OCI-LY3 (cell line): ENCODE data around the gene KCNH2.

Experiments used
- H2AFZ ChIP-seq: fragments of 200-600, 300-600 bp; shearing (Covaris generic); 2 replicates; pipeline ENCODE4 v1.6.0; 2014; ENCODE audit warnings: antibody characterized with exemption, low read depth, low read length
- H3K27ac ChIP-seq: fragments of 200-600, 300-600 bp; sonication (generic); 2 replicates; pipeline ENCODE4 v1.5.1; 2014; ENCODE audit warnings: mild to moderate bottlenecking, low read length, moderate library complexity, mixed read lengths
- H3K27me3 ChIP-seq: fragments of 200-600, 300-600 bp; sonication (generic); 2 replicates; pipeline ENCODE4 v1.6.1; 2014; ENCODE audit warnings: low read depth, low read length, mixed read lengths
- H3K36me3 ChIP-seq: fragments of 200-600, 300-600 bp; sonication (generic); replicated peaks from 2 replicates; pipeline ENCODE3; 2014; ENCODE audit warnings: low read depth, low read length, mixed read lengths
- H3K4me1 ChIP-seq: fragments of 300-600, 200-600 bp; sonication (generic); 2 replicates; pipeline ENCODE4 v1.6.1; 2014; ENCODE audit warnings: low read length, mixed read lengths
- H3K4me2 ChIP-seq: fragments of 200-600, 300-600 bp; sonication (generic); 2 replicates; pipeline ENCODE4 v1.6.1; 2014; ENCODE audit warnings: low read length, mixed read lengths
- H3K4me3 ChIP-seq: fragments of 300-600, 200-600 bp; sonication (generic); 2 replicates; pipeline ENCODE4 v1.5.1; 2014; ENCODE audit warnings: antibody characterized with exemption, mild to moderate bottlenecking, low read length, moderate library complexity
- H3K79me2 ChIP-seq: fragments of 300-600, 200-600 bp; shearing (Covaris generic); 2 replicates; pipeline ENCODE4 v1.6.1; 2014; ENCODE audit warnings: mild to moderate bottlenecking, low read length, mixed read lengths
- H3K9ac ChIP-seq: fragments of 300-600, 200-600 bp; shearing (Covaris generic); 2 replicates; pipeline ENCODE4 v1.6.0; 2014; ENCODE audit warnings: mild to moderate bottlenecking, low read length, moderate library complexity
- H3K9me3 ChIP-seq: fragments of 200-600, 300-600 bp; shearing (Covaris generic); 2 replicates; pipeline ENCODE4 v1.6.1; 2014; ENCODE audit warnings: low read length, mixed read lengths; ENCODE audit not compliant: insufficient read depth
- H4K20me1 ChIP-seq: fragments of 200-600, 300-600 bp; sonication (generic); 2 replicates; pipeline ENCODE4 v1.6.1; 2016; ENCODE audit warnings: low read length, mixed read lengths; ENCODE audit not compliant: insufficient read depth
- CTCF ChIP-seq: fragments of 200-600, 300-600 bp; sonication (generic); IDR thresholded peaks from 2 replicates; pipeline ENCODE4 v1.5.1; 2014; ENCODE audit warnings: antibody characterized with exemption, low read length, low read depth
- EZH2phosphoT487 ChIP-seq: fragments of 200-600 bp; shearing (Covaris generic); IDR thresholded peaks from 2 replicates; pipeline ENCODE4 v1.6.1; 2018; ENCODE audit warnings: antibody characterized with exemption, mixed run types, low read depth

Gene KCNH2

GRCh38 chr7:150957133-150958020 lies 20.7 kb downstream of the KCNH2 start:
- Histone ChIP-seq H3K79me2 (no peaks in the 10 kb centered on the region), H3K9ac (no peak overlapping the region), H3K27ac (no peak overlapping the region), H3K9me3 (no peaks in the 10 kb centered on the region), H4K20me1 (no peaks in the 10 kb centered on the region), H3K4me1 (no peaks in the 10 kb centered on the region), H3K27me3 (no peaks in the 10 kb centered on the region), H2AFZ (no peak overlapping the region), H3K4me2 (no peak overlapping the region), H3K36me3 (no peaks in the 10 kb centered on the region), H3K4me3 (no peak overlapping the region)
- TF ChIP-seq EZH2phosphoT487 (no peak), CTCF (no peak)

- no peak overlapping the region for H3K4me2 ChIP-seq
- no peak overlapping the region for H3K4me3 ChIP-seq
- TF ChIP-seq EZH2phosphoT487 (no peak), CTCF (no peak)
- H2AFZ ChIP-seq, result no peak overlapping the region
- H3K79me2 ChIP-seq, result no peaks in the 10 kb centered on the region
- no peaks in the 10 kb centered on the region for H4K20me1 ChIP-seq
- no peaks in the 10 kb centered on the region for H3K4me1 ChIP-seq
- H3K9ac ChIP-seq, result no peak overlapping the region
- no peaks in the 10 kb centered on the region for H3K36me3 ChIP-seq
- no peak overlapping the region for H3K27ac ChIP-seq
- H3K27me3 ChIP-seq, result no peaks in the 10 kb centered on the region
- no peaks in the 10 kb centered on the region for H3K9me3 ChIP-seq
Measured at GRCh38 chr7:150956395-150957132, 21.6 kb downstream of the KCNH2 start.

- H3K4me2 ChIP-seq, result no peak overlapping the region
Measured at GRCh38 chr7:150955519-150956394, 22.4 kb downstream of the KCNH2 start.

More at GRCh38 chr7:150955519-150956394, 22.4 kb downstream of the KCNH2 start:
- Histone ChIP-seq H3K4me1 (no peaks in the 10 kb centered on the region), H3K4me3 (no peak overlapping the region), H4K20me1 (no peaks in the 10 kb centered on the region), H3K9ac (no peak overlapping the region), H3K27me3 (no peaks in the 10 kb centered on the region), H3K9me3 (no peaks in the 10 kb centered on the region), H3K36me3 (no peaks in the 10 kb centered on the region), H3K27ac (no peak overlapping the region), H2AFZ (no peak overlapping the region), H3K79me2 (no peaks in the 10 kb centered on the region)
- TF ChIP-seq EZH2phosphoT487, result no peak
- TF ChIP-seq CTCF, result no peak
